ENCODE measurements around the gene MOG.

GRCh38 chr6:29619578-29620160, 37.2 kb upstream of the MOG start:
- TF ChIP-seq, protein P1, sequence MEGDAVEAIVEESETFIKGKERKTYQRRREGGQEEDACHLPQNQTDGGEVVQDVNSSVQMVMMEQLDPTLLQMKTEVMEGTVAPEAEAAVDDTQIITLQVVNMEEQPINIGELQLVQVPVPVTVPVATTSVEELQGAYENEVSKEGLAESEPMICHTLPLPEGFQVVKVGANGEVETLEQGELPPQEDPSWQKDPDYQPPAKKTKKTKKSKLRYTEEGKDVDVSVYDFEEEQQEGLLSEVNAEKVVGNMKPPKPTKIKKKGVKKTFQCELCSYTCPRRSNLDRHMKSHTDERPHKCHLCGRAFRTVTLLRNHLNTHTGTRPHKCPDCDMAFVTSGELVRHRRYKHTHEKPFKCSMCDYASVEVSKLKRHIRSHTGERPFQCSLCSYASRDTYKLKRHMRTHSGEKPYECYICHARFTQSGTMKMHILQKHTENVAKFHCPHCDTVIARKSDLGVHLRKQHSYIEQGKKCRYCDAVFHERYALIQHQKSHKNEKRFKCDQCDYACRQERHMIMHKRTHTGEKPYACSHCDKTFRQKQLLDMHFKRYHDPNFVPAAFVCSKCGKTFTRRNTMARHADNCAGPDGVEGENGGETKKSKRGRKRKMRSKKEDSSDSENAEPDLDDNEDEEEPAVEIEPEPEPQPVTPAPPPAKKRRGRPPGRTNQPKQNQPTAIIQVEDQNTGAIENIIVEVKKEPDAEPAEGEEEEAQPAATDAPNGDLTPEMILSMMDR (IDR thresholded peaks at IDR 0.05; ENCODE audit: insufficient read depth, low read length) = no peak
- TF ChIP-seq POLR2AphosphoS5 (IDR thresholded peaks at IDR 0.05; ENCODE audit: low read depth) = no peak

Measured in HL-60 (cell line).